ENCODE results near the gene KCNIP4.

Gene KCNIP4

DNA sequence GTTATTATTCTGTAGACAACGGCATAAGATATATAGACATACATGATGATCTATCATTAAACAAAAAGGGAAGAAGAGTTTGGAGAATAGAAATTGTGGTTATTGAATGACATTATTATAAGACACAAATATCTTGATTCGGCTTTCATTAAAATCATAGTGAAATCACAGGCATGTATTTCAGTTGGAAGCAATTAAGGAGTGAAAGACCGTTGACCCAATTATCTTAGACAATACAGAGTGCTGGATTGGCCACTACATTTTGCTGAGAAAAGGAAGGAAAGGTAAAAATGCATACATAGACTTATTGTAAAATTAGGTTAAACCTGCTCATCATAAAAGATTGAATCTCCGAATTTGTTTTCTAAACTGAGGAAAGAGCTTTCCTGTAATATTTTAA lies 209.8 kb downstream of the KCNIP4 start:
- in situ Hi-C loops (cut with MboI; ENCODE audit: low sequenced_read_pairs, unreplicated experiment) = no loop called here
- TF ChIP-seq, protein P1, sequence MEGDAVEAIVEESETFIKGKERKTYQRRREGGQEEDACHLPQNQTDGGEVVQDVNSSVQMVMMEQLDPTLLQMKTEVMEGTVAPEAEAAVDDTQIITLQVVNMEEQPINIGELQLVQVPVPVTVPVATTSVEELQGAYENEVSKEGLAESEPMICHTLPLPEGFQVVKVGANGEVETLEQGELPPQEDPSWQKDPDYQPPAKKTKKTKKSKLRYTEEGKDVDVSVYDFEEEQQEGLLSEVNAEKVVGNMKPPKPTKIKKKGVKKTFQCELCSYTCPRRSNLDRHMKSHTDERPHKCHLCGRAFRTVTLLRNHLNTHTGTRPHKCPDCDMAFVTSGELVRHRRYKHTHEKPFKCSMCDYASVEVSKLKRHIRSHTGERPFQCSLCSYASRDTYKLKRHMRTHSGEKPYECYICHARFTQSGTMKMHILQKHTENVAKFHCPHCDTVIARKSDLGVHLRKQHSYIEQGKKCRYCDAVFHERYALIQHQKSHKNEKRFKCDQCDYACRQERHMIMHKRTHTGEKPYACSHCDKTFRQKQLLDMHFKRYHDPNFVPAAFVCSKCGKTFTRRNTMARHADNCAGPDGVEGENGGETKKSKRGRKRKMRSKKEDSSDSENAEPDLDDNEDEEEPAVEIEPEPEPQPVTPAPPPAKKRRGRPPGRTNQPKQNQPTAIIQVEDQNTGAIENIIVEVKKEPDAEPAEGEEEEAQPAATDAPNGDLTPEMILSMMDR (IDR thresholded peaks at IDR 0.05; ENCODE audit: borderline replicate concordance, control extremely low read depth, extremely low read depth, insufficient read depth, missing control alignments) = no peak
- DNase-seq (ENCODE audit: low spot score) = no peak

DNA sequence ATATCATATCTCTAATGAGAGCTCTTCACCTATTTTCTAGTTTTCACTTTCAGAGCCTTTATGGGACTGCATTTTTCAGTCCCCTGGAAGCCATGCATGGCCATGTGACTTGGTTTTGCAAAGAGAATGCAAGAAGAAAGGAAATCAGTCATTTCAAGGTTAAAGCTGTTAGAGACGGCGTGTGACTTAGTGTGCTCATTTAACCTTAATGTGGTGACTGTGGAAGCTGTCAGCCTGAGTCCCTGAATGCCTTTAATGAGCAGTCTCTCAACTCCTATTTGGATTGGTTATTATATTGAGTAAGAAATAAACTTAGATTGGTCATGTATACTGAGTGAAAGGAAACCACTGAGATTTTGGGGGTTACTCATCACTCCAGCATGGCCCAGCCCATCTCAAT lies 212.7 kb downstream of the KCNIP4 start:
- TF ChIP-seq, protein P1 (IDR thresholded peaks at IDR 0.05; ENCODE audit: borderline replicate concordance, control extremely low read depth, extremely low read depth, insufficient read depth, missing control alignments) = no peak
- DNase-seq (ENCODE audit: low spot score) = no peak
- in situ Hi-C loops (cut with MboI; ENCODE audit: low sequenced_read_pairs, unreplicated experiment) = no loop called here

DNA sequence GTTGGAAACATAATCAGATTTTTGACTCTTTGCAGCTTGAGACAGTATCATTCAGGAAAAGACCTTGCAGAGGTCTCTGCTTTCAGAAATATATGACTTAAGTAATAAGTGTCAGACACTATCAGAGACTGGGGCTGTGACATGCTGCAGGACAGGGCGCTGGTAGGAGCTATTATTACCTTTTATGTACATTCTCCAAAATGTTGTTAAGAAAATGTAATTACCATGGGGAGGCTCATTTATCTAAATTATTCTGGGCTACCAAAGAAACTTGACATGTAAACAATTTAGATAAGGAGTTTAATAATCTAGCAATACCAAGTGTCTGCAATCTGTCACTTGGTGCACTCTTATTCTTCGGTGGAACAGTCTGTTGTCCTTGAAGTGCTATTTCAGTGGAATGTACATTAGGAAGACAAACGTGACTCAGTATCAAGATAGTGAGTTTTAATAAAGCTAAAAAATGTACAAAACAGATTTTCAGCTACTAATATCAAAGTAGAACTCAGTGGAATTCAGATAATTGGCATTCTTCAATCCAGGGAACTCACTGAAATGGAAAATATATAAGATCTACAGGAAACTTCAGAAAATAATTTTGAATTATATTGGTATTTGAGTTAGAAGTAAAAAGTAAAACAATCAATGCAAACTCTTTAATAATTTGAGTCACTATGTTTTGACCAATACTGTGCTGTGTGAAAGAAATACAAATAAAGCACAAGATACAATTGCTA lies 214.5 kb downstream of the KCNIP4 start:
- no peak for DNase-seq (ENCODE audit: low spot score)
- TF ChIP-seq, protein P1 (IDR thresholded peaks at IDR 0.05; ENCODE audit: borderline replicate concordance, control extremely low read depth, extremely low read depth, insufficient read depth, missing control alignments) = no peak
- in situ Hi-C loops (cut with MboI; ENCODE audit: low sequenced_read_pairs, unreplicated experiment) = no loop called here

DNA sequence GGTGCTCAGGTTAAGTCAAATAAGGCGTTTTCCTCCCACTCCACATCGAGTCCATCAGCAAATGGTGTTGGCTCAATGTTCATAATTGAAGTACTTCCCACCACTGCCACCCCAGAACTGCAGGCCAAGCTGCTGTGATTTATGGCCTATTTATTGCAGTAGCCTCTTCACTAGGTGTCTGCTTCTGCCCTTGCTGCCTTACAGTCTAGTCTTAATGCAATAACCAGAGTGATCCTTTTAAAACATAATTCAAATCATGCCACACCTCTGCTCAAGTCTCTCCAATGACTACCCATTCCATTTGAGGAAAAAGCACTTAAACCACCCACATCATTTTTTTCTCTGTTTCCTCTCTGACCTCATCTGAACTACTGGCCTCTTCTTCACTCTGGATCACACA lies 220.3 kb downstream of the KCNIP4 start:
- DNase-seq (ENCODE audit: low spot score) = no peak
- TF ChIP-seq, protein P1 (IDR thresholded peaks at IDR 0.05; ENCODE audit: borderline replicate concordance, control extremely low read depth, extremely low read depth, insufficient read depth, missing control alignments) = no peak
- in situ Hi-C loops (cut with MboI; ENCODE audit: low sequenced_read_pairs, unreplicated experiment) = no loop called here

DNA sequence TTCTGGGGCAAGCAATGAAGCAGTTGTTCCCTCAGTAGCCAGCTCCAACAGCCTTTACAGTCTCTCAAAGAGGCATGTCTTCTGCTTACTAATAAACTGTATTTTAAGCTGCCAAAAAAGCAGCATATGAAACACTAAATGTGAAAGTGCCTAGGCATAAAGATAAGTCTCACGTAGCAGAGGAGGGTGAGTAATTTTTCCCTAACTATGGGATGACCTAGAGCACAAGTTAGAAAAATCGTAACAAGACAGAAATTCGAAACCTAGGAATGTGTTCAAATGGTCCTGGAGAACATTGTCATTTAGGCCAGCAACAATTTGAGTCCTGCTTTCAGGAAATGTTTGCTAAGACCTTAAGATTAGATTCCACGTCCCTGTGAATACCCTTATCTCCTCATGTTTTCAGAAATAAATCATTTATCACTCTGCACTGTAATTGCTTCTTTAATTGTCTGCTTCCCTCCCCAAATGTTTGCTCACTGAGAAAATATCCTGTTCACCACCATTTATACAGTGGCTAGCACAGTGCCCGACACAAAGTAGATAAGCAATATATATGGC lies 222.2 kb downstream of the KCNIP4 start:
- DNase-seq (ENCODE audit: low spot score) = no peak
- in situ Hi-C loops (cut with MboI; ENCODE audit: low sequenced_read_pairs, unreplicated experiment) = no loop called here
- TF ChIP-seq, protein P1 (IDR thresholded peaks at IDR 0.05; ENCODE audit: borderline replicate concordance, control extremely low read depth, extremely low read depth, insufficient read depth, missing control alignments) = no peak

DNA sequence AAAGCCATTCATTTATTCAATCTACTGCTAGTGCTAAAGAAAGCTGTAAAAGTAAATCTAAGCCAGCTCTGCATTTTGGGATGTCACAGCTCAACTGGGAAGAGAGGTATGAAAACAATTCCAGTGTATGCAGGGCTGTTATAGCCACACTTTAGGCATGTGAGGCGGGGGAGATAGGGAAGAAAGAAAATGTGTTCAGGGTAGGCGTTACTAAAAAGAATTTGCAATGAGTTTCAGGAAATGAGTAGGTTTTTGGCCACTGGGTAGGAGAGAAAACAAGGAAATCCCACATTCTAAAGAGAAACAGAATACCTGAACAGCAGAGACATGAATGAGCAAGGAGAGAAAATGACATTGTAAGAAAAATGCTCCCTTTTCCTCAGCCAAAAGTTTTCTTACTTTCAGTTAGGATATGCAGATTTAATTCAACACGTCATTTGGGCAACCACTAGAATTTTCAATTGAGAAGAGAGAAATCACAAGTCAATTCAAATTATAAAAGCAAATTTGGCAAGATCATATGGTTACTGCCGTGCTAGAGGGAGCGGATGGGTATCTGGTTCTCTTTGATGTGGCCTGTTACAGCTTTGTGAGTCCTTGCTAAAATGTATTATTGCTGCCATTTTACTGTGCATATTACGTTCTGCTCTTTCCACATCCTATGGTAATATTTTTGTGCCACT lies 226.3 kb downstream of the KCNIP4 start:
- in situ Hi-C loops (cut with MboI; ENCODE audit: low sequenced_read_pairs, unreplicated experiment) = no loop called here
- TF ChIP-seq, protein P1 (IDR thresholded peaks at IDR 0.05; ENCODE audit: borderline replicate concordance, control extremely low read depth, extremely low read depth, insufficient read depth, missing control alignments) = no peak
- no peak for DNase-seq (ENCODE audit: low spot score)
